Measurements from ENCODE around the gene CERS6.
"Not testable (repeated sequence)": the region's sequence is repeated elsewhere in the genome, so short reads cannot be mapped to it uniquely, and the experiment has no call there.

Gene CERS6

DNA sequence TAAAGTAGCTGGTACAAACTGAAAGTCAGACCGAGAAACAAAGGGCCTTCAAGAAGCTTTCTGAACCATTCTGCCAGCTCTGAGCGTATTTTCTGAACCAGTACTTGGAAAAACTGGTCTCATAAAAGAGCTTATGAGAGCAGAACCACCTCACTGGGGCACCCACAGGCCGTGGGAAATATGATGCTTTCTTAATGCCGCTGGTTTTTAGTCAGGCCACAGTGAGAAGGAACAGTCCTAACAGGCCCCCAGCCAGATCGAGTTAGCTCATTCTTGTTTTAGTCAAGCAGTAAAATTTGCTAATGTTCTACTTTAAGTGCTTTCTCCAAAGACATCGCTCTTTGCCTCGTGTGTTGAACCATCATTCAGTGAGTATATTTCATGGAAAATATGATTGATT, 333.7 kb downstream of the CERS6 start:
- no peak for FAIRE-seq

DNA sequence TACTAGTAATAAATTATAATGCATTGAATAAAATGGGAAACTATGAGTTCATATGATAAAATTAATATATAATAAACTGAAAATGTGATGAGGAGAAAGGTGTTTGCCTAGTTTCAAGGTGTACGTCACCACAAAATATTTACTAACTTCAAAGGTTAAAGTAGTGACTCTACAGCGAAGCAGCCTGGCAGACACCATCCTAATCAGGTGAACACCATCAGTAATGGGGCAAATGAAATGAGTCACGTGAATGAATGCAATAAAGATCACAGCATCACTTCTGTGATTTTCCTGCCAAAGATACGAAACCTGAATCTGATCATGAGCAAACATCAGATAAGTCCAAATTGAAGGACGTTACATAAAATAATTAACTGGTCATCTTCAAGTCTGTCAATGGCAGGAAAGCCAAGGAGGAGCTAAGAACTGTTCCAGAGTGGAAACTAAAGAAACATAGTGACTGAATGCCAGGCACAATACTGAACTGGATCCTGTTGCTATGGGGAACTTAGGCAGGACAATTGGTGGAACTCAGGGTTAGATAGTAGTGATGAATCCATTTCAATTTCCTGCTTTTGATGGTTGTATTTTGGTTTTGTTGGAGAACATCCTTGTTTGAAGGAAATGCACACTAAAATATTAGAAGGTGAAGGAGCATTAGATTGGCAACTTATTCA, 334.3 kb downstream of the CERS6 start:
- no peak for FAIRE-seq

DNA sequence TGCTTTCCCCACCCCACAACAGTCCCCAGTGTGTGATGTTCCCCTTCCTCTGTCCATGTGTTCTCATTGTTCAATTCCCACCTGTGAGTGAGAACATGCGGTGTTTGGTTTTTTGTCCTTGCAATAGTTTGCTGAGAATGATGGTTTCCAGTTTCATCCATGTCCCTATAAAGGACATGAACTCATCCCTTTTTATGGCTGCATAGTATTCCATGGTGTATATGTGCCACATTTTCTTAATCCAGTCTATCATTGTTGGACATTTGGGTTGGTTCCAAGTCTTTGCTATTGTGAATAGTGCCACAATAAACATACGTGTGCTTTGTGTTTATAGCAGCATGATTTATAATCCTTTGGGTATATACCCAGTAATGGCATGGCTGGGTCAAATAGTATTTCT, 335.1 kb downstream of the CERS6 start:
- FAIRE-seq, result not testable (repeated sequence)

DNA sequence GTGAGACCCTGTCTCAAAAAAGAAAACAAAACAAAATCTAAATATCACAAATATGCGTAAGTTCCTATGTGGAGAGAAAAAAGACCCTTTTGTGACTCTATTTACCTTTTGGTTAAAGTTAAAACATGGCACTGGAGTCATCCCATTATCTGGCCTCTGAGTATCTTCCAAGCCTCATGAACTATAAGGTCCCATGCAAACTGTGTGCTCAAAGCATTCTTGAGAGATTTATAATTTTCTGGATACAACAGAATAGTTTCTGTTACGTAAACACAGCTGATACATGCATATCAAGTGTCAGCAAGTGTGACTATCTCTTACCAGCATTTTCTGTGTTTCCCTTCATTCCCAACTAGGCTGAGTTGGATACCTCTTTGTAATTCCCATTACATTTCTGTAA, 337.5 kb downstream of the CERS6 start:
- no peak for FAIRE-seq

DNA sequence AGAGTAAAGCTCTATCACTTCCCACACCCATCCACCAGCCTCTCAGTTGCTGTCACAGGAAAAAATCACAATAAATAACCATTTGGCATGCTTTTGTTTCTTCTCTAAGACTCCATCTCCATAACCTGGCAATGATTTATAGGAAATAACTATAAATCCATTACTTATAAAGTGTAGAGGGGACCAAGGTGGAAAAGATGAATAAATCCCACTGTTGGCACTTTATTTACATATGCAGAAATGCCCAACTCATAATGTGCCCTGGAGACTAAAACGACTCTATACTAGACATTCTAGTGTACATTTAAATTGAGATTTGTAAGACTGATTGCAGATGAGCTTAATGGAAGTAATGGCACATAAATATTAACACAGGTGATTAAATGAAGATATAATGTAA, 338.9 kb downstream of the CERS6 start:
- FAIRE-seq, result no peak

DNA sequence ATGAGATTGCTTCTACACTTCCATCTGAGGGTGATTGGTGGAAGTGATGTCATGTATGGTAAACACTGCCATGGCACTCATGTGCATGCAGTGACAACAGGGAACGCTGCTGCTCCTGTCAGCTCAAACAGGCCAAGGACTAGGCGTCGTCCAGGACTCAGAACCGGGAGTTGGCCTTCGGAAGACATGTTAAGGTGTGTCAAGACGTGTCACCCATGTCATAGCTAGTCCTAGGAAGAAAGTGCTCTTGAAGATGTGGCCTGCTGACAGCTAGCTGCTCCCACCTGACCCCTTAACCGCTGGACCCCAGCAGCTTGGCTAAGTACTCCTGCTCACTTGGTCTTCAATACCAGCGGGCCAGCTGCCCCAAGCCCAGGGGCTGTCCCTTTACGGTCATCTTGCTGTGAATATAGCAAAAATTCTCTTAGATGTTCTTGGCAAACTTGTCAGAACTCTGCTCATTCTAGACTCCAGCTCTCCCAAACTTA, 340.1 kb downstream of the CERS6 start:
- no peak for FAIRE-seq

DNA sequence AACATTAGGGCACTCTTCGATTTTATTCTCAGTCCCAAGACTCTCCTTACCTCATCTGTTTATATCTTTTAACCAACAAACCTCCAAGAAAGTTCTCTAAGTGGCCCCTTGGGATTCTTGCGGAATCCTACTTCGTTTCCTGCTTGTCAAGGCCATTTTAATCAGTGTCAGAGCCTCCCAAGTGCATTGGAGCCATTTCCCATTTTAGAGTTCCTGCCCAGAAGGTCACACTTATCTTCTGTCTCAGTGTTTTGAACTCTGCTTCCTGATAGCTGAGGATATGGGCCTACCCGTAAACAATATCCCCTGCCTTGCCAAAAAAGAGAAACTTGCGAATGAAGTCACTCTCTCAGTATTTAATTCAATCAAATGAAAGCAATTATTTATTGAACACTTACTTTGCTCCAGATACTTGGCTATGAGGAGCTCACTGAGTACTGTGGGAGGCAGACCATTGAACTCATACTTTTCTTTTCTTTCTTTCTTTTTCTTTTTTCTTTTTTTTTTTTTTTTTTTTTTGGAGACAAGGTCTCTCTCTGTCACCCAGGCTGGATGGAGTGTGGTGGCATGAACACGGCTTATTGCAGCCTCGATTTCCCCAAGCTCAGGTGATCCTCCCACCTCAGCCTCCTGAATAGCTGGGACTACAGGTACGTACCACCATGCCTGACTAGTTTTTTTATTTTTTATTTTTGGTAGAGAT, 340.7 kb downstream of the CERS6 start:
- no peak for FAIRE-seq

DNA sequence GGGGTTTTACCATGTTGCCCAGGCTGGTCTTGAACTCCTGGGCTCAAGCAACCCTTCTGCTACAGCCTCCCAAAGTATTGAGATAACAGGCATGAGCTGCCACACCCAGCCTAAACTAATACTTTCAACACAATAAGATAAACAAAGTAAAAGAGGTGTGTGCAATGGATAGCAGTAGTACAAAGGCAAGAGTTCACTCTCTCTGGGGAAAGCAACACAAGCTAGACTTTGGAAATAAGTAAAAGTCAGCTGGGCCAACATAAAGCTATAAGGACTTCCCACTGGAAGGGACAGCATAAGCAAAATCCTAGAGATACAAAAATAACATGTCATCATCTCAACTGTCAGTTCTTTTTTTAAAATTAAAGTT, 341.2 kb downstream of the CERS6 start:
- FAIRE-seq, result no peak

DNA sequence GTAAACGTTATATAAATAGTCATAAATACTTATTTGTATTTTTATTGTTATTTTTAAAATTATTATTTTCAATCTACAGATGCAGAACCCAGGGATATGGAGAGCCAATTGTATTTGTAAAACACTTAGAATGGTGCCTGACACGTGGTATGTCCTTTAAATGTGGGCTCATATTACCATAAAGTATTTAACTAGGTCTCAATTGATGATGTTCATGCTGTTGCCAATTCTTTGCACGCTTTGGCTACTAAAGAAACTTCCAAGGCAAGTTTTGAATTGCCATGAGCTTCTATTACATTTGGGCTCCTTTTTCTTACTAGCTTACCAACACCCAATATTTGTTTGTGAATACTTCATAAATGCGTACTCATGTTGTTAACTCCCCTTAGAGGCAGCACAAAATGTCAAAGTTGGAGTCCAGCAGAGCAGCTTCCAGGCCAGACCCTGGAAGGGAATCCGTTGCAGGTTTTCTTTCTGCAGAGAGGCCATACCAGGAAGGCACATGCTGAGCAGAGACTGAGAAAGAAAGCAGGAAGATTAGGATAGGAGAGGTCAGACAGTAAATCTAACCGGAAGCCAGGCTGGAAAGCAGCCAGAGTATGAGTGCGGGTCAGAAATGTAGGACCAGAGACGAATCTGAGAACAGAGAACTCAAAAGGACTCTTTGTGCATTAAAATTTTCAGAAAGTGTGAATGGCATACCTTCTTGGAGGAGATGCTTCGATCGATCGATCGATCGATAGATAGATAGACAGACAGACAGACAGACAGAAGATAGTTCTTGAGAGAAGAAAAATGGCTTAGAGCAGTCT, 342.2 kb downstream of the CERS6 start:
- no peak for FAIRE-seq

DNA sequence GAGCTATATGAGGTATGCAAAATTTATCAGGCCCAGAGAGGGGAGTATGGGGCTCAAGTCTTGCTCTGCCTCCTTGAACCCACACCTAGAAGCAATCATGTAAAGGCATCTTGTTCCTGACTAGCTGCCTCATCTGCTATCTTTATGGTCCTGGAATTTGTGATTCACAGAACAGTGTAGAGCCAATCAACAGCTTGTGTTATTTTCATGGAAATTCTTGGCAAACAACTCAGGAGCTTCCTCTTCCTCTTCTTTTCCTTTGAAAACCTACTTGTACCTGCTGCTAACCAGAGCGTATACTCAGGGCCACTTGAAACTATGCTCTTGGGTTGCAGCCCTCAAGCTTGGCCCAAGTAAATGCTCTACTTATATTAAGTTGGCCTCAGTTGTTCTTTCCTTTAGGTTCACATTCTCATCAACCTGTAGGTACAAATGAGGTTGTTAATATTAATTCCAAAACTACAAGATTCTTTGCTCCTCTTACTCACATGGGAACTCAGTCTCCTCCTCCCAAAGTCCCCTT, 342.9 kb downstream of the CERS6 start:
- no peak for FAIRE-seq

DNA sequence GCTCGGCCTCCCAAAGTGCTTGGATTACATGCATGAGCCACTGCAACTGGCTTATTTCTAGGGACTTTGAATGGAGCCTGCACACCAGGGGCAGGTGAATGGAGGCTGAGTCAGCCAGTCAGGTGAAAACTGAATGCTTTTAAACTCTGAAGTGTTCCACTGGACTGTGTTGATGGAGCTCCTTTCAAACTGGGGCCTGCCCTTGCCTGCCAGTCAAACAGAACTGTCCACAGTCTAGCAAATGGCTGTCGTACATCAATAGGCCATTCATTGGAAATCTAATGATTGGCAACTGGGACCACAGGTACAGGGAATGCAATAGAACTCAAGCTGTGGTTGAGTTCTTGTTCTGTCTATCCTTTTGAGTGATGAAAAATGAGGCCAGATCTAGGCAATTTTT, 345.4 kb downstream of the CERS6 start:
- no peak for FAIRE-seq

DNA sequence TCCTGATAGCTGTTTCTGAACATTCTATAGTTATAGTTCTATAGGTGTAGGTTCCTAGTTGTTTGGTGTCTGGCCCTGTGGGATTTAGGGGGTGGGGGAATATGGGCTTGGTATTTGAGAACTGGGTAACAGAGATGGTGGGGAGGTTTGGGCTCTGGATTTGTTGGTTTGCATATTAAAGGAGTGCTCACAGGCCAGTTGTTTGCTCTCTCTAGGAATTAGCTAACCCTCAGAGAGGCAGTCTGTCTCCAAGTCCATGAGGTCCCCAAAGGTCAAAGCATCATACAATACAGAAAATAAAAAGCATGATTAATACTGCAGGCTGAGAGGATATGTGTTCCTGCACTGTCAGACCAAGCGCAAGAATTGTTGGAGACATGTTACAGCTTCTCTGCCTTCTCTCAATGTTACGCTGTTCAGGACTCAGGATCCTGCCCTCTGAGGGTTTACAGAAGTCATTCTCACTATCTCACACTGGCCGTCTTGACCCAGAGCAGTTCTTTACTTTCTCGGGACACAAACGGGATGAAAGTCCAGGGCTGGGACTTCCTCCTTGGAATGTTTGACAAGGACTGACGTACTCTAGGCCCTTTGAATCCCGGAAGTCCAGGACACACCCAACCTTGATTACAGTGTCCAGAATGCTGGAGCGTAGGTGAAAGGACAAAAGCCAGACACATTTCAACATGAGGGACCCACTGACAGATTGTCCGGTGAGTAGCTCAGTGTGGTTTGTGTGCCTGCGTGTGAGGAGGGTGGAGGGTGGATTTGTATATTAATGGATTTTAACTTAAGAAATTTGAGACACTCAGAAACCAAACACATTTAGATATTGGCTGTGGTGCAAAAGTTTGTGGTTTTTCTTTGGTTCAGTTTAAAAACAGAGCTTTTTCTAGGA, 346.1 kb downstream of the CERS6 start, which contains the start of gene NOSTRIN:
Gene NOSTRIN, plus strand, starts transcription at position 677 of the 898 bp plus-strand sequence. Its CDS starts 10 bp downstream, at position 687.
- FAIRE-seq, result no peak

DNA sequence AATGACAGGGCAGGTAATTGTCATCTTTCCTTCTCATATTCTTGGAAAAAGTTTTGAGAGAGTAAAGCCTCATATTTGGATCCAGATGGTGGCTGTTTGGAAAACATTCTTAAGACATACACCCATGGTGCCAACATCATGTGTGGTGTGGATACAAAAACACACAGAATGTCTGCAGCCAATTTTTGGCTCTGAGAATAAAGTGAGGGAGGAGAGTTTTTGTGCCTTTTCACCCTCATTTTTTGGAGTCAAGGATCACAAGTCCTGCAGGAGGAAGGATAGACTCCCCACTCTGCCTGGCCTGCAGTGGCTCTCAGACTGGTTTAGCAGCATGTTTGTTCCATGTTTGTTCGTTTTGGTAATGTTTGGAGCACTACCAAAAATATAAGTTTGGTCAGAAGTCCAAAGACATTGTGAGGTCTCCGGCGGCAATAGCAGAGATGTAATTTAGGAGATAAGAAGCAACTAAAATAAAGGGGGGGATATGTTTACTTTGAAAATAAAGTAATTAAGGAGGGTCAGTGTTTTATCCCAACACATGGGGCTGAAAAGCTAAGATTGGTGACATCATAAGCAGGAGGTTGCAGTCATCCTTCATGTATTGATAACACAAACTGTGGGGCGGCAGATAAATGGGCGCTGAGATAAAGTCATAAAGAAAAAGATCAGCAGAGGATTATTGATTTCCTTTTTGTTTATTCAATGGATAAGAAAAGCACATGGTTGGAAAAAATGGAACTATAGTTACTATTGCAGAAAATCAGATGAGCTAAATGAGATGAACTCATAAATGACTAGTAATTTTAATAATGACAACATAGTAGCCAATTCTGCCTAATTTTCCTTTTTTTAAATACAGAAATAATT, 347.0 kb downstream of the CERS6 start:
- no peak for FAIRE-seq

DNA sequence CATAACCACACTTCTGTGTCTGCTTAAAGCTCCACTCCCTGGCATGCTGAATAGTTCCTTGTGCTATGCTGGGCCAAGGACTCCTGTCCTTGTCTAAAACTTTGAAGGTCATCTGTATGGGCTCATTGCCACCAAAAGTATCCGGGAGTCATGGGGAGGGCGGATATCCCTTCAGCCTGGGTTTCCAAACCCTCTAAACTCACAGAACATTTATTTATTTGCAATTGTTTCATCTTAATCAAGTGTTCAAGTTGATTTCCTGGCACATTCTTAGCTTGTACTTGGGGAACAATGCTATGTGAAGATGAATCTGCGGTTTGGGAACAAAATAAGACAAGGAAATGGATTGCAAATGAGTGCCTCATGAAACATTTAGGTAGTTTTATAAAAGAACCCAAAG, 348.1 kb downstream of the CERS6 start:
- FAIRE-seq, result no peak

DNA sequence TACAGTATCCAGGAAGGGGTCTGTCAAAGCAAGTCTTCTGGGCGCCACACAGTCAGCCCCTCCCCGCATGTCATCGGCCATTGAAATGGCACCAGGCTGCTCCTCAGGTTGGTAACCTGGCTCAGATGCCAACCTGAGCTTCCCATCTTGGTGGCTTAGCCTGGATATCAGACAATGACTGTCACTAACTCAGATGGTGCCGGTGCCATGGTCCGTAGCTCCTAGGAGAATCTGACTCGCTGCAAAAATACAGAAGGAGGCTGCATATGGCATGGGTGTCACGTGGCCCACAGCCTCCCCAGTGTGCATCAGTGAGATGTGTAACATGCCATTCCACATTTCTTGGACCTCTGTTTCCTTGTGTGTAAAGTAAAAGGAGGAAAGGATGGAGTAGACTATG, 349.5 kb downstream of the CERS6 start:
- FAIRE-seq, result no peak

DNA sequence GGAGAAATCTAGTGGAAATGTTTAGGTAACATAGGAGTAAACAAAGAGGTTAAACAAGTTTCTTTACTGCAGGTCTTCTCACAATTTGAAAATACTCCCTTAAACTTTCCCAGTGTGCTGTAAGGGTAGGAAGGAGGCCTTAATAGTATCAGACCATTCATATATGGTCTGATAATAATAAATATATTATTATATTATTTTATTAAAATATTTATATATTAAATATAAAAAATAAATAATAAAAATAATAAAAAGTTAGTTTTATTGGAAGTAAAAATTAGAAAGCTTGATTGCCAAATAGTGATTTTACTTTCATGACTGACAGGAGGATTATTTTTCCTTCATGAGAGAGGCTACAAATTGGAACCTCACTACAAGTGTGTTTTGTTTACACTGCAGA, 353.5 kb downstream of the CERS6 start:
- FAIRE-seq, result peak; percentile 37

DNA sequence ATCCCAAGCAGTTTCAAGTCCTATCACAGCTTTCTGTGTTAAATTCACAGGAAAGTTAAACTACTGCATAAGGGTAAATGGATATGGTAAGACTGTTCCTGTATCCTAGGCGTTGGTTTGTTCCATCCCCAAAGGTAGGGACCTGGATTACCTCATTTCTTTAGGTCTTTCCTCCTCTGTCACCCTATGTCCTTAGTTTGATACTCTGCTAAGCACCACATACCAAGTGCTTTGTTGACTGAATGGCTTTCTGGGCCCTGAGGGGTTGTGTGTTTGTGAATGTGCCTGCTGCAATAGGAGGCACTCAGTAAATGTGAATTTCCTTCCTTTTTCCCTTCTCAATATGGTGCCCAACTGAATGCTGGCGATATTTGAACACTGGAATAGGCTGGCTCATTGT, 354.2 kb downstream of the CERS6 start:
- no peak for FAIRE-seq

DNA sequence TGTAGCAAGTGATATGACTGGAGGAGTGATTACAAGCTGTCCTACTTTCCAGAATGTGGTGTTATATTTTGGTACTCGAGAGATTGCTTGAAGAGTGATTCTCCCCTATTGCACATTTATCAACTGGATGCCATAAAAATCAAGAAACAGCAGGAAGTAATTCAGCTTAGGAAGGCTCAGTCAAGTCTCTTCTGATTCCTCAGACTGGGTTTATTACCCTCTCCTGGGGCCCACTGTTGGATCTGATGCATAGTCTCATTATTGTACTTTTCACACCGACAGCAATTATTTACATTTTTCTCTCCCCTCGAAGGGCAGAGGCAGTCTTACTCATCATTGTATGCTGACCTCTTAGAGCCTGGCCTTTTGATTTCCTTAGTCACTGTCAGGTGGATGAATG, 355.6 kb downstream of the CERS6 start:
- no peak for FAIRE-seq

DNA sequence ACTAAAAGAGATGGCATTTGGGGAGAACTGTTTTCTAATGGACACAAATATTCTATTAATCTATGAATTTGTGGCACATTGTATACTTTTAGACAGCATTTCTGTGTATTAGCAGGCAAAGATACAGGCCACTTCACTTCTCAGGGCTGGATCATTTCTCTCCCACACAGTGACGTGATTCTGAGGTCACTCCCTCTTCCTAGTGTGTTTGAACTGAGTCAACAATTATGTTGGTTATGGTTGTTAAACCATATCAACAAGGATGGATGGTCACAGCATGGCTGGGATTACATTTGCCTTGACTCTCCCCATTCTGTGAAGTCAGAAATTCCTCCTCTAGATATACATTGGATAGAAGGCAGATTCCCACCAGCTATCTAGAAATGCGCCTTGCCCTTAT, 358.0 kb downstream of the CERS6 start:
- FAIRE-seq, result no peak

DNA sequence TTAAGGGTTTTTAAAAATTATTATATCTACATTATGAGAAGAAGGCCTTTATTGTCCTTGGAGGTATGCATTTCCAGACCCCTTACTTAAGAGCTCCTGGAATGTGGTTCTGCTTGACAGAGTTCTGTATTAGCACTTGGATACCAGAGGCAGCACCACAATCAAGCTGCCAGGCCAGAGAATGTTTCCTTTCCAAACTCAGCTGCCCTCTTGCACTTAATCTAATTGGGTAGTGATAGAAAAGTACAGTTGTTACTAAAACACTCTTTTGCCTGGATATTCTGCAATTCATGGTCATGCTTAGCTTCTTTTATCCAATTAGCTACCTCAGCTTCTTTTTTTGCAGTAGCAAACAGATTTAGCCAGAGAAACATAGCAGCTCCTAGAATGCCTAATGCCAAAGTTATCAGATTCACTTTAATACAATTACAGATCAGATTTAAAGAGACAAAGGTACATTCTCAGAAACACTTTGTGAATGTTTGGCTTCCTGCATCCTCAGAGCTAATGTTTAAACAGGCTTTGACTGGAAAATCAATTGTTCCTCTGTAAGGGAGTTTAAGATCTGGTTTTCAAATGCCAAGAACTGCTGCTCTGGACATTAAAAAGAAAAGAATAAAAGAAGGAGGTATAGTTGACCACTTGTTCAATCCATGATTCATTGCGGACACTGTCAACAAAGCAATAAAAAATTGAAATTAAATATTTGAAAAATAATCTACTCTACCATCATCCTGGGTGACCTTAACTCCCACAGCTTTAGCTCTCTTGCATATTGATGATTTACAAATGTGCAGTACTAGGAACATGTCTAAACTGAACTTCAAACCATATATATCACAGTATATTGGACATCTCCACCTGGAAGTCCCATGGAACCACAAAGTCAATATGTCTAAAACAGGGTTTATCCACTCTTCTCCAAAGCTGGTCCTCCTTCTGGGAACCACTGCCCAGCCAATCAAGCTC, 359.2 kb downstream of the CERS6 start:
- no peak for FAIRE-seq
